Measurements from ENCODE around the gene BMERB1.
"Not testable (repeated sequence)": the region's sequence is repeated elsewhere in the genome, so short reads cannot be mapped to it uniquely, and the experiment has no call there.

The BMERB1 gene

GRCh38 chr16:15593235-15593634 is 158.8 kb downstream of the BMERB1 start:
- DNase-seq (ENCODE audit: low read depth) = no peak

DNA sequence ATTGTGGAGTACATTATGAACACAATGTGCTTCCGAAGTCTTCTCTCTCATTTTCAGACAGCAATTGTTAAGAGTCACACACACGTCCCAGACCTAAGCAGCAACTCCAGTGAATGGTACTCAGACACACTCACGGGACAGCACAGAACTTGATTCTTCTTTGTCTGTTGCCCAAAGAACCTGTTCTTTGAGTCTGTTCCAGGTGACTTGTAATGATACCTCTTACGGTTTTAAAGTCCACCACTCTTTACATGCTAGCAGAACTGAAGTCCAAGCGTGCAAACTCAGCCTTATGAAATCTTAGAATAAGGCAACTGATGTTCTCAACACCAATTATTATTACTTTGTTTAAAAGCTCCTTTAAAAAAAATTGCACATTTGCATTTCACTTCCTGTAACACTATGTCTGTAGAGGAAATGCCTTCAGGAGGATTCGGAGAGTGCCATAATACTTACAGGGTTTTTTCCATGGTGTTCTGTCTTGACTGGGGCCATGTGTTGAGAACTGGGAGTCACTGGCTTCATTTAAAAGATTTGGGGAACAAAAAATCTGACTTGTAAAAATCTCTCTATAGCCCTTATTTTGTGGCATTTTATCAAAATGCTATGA is 160.4 kb downstream of the BMERB1 start:
- DNase-seq (ENCODE audit: low read depth) = no peak

GRCh38 chr16:15597135-15597534 is 162.7 kb downstream of the BMERB1 start:
- DNase-seq (ENCODE audit: low read depth) = no peak

DNA sequence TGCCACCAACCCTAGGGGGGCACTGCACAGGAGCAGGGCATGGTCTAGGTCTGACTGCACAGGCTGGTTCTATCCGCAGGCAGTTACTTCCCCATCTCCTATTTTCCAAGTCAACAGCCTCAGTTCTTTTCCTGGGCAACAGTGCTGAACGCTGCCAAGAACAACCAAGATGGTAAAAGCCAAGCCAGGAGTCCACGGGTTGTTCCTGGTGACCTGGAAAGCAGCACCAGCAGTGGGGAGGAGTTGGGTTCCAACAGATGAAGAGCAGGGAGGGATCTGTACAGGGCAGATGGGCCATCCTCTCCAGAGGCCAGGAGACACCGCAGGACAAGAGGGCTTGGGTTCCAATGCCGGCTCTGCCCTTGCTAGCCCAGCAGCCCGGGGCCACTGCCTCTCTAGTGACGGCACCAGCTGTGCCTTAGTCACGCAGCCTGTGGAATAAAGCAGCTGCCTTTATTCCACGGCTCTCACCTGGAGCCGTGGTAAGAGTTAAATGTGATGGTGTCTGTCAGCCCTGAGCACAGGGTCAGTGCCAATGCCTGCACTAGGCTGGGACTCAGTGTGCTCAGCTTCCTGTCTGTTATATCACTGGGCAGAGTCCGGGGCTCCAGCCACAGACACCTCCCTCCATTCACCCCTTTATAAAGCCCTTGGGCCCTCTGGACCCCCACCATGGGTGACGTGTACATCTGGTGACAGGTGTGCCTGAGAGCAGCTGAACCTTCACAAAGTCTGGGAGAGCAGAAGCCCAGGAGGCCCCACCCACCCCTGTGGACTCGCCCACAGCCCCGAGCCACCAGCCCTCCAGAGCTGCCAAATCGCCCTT is 163.6 kb downstream of the BMERB1 start:
- DNase-seq (ENCODE audit: low read depth) = no peak

- DNase-seq (ENCODE audit: low read depth) = no peak
Observed at GRCh38 chr16:15598648-15599190, 164.3 kb downstream of the BMERB1 start.

GRCh38 chr16:15599303-15600070 is 165.1 kb downstream of the BMERB1 start:
- no peak for DNase-seq (ENCODE audit: low read depth)

GRCh38 chr16:15601212-15601879 is 167.0 kb downstream of the BMERB1 start:
- DNase-seq (ENCODE audit: low read depth) = no peak

DNA sequence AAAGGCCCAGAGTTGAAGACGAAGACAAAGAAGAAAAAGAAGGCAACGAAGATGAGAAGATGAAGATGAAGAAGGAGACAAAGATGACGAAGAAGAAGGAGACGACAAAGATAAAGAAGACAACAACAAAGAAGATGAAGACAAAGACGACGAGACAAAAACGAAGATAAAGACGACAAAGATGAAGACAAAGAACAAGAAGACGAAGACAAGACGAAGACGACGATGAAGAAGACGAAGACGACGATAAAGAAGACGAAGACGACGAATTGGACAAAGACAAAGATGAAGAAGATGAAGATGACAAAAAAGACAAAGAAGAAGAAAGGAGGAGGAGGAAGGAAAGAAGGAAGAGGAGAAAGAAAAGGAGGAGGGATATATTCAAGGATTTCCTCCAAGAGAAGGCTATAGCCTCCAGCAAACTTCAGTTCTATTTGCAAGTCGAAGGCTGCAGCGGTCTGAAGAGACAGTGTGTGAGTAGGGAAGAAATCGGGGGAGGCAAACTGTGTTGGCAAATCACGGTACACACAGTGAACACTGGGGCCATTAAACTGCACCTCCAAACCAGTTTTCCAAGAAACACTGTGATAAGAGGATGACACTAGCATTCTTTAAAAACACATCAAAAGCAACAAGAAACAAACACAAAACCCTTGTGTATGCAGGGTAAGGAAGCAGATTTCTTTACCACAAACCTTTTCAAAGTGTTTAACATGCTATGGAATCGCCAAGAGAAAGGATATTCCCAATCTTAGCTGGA is 168.1 kb downstream of the BMERB1 start:
- no peak for DNase-seq (ENCODE audit: low read depth)

DNA sequence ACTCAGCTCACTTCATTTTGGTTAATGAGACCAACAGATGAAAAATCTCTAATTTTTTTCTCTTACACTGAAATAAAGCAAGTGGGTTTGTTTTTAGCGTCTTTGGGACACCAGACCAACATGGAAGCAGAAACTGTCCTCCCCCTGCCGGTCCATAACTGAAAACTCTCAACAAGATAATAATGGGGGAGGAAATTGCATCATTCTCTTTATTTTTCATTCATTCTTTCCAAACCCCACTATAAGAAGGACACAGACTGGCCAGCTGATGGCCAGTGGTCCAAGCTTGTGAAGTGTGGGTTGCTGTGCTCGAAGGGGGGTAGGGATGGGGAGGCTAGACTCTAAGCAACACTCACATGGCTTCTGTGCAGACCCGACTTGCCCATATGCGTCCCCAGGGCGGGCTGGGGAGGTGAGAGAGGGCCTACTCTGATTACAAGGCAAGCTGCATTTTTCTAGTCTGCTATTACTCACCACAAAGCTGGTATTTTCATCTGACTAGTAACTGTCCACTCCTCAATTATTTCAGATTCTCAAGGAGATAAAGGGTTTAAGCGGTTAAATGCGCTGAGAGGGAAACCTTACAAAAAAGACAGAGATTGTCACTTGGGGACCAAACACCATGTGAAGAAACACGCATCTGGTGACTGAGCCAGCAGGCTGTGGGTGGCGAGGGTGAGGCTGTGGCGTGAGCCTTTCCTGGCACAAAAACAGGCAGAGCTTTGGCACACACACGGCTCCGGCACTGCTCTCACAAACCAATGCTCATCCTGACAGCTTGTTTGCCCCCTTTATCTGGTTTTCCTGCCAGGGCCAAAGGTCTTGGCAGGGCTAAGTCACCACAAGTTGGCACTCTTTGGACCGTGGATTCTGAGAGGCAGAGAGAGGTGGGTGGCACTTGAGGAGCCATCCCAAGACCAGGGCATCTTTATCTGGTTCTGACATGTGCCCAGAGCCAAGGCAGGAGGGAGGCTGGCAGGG is 170.4 kb downstream of the BMERB1 start:
- no peak for DNase-seq (ENCODE audit: low read depth)

GRCh38 chr16:15605839-15606517 is 171.6 kb downstream of the BMERB1 start:
- no peak for DNase-seq (ENCODE audit: low read depth)

- DNase-seq (ENCODE audit: low read depth) = no peak
Observed at GRCh38 chr16:15606518-15607220, 172.3 kb downstream of the BMERB1 start.

DNA sequence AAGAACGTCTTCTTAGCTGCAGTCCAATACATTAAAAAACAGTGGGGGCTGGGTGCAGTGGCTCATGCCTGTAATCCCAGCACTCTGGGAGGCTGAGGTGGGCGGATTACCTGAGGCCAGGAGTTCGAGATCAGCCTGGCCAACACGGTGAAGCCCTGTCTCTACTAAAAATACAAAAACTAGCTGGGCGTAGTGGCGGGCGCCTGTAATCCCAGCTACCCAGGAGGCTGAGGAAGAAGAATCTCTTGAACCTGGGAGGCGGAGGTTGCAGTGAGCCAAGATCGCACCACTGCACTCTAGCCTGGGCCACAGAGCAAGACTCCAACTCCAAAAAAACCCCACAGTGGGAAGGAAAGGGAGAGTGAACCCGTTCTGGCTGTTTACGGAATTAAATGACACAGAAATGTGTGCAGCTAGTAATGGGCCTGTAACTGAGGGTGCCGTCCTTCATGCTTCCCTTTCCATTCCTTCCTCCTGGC is 172.9 kb downstream of the BMERB1 start:
- DNase-seq (ENCODE audit: low read depth) = not testable (repeated sequence)

DNA sequence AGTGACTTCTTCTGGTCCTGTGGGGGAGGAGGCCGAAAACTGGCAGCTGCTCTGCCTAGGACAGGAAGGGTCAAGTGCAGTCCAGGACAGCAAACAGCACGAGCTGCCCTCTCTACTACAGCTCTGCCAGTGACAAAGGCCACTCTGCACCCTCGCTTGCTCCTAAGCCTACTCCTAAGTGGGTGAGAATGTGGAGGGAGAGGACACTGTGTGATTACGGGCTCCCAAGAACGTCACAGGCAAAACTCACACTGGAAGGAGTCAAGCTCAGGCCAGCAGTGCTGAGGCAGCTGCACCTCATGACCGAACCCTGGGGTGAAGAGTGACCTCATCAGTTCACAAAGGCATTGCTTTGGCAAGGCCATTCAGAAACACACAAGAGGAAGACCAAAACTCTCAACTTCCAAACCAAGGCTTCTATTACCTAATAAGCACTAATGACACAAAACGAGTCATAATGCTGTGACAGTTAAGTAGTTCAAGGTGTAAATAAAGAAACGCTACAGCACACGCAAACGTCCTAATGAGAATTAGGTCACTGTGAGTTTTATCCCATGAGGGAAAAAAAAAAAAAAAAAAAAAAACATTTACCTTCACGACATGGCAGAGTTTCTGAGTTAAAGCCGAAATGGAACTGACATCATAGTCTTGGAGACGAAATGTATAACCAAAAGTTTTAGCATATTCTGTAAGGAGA is 173.5 kb downstream of the BMERB1 start:
- DNase-seq (ENCODE audit: low read depth) = no peak

DNA sequence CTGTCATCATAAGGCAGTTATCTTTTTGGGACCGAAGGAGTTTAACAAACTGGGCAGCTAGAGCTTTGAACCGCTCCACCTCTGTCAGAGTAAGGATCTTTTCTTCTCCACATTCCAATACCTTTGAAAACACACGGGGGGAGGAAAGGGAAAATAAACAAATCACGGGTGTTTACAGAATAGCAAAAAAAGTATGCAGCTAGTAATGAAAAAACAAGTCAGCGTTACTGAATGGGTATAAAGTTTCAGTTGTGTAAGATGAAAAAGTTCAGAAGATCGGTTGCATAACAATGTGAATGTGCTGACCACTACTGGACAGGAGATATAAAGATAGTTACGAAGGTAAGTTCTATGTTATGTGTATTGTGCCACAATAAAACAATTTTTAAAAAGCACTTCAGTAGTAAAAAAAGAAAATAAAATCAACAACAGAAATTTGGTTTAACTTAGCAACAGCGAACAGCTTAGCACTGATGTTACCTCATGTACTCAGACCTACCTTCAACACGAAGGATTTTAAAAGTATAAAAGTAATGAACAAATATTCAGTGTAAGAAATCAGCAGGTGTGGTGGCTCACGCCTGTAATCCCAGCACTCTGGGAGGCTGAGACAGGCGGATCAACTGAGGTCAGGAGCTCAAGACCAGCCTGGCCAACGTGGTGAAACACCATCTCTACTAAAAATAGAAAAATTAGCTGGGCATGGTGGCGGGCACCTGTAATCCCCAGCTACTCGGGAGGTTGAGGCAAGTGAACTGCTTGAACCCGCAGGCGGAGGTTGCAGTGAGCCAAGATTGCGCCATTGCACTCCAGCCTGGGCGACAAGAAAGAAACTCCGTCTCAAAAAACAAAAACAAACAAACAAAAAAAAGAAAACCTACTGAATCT is 174.3 kb downstream of the BMERB1 start:
- DNase-seq (ENCODE audit: low read depth) = no peak

GRCh38 chr16:15609286-15609649 is 174.9 kb downstream of the BMERB1 start:
- no peak for DNase-seq (ENCODE audit: low read depth)

DNA sequence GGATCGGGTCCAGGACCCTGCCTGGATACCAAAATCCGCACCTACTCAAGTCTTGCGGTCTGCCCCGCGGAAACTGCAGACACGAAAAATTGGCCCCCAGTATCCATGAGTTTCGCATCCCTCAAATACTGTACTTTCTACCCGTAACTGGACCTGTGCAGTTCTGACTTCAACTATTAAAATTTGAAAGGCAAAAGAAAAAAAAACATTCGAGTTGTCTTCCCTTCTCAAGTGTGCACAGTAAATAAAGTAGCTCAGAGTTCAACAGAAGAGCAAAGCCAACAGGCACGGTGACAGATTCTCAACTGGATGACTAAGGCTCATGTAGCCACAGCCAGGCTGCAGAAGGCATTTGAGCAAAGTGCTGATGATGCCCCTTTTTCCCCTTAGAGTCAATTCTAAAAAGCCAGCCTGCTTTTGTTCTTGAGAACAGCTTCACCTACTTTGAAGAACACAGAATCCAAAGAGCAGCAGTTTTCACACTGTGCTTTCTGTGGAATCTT is 176.0 kb downstream of the BMERB1 start:
- DNase-seq (ENCODE audit: low read depth) = no peak

GRCh38 chr16:15611610-15612009 is 177.2 kb downstream of the BMERB1 start:
- no peak for DNase-seq (ENCODE audit: low read depth)
